ENCODE data around the gene G2E3.

DNA sequence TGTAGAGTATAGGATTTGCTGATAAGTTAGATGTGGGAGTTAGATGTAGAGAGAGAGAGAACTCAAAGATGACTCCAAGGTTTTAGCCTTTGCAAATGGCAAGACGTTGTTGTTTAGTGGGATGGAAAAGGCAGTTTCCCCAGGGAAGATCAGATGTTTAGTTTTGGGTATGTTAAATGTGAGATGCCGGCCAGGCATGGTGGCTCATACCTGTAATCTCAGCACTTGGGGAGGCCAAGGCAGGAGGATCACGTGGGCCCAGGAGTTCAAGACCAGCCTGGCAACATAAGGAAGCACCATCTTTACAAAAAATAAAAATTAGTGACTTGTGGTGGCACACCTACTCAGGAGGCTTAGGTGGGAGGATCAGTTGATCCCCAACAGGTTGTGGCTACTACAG is 96.7 kb downstream of the G2E3 start:
- TF ChIP-seq, protein P1, sequence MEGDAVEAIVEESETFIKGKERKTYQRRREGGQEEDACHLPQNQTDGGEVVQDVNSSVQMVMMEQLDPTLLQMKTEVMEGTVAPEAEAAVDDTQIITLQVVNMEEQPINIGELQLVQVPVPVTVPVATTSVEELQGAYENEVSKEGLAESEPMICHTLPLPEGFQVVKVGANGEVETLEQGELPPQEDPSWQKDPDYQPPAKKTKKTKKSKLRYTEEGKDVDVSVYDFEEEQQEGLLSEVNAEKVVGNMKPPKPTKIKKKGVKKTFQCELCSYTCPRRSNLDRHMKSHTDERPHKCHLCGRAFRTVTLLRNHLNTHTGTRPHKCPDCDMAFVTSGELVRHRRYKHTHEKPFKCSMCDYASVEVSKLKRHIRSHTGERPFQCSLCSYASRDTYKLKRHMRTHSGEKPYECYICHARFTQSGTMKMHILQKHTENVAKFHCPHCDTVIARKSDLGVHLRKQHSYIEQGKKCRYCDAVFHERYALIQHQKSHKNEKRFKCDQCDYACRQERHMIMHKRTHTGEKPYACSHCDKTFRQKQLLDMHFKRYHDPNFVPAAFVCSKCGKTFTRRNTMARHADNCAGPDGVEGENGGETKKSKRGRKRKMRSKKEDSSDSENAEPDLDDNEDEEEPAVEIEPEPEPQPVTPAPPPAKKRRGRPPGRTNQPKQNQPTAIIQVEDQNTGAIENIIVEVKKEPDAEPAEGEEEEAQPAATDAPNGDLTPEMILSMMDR (IDR thresholded peaks at IDR 0.05) = no peak
- TF ChIP-seq POLR2A (IDR thresholded peaks at IDR 0.05) = no peak
- TF ChIP-seq POLR2AphosphoS5 (IDR thresholded peaks at IDR 0.05) = no peak
